NCI-H1694 (cell line): ENCODE data around the gene RFX1.
"Not testable (repeated sequence)": the region's sequence is repeated elsewhere in the genome, so short reads cannot be mapped to it uniquely, and the experiment has no call there.

Source experiments
- DNase-seq: peaks from one replicate; lab custom pipeline; 2025; lab: John Stamatoyannopoulos, UW

The RFX1 gene

DNA sequence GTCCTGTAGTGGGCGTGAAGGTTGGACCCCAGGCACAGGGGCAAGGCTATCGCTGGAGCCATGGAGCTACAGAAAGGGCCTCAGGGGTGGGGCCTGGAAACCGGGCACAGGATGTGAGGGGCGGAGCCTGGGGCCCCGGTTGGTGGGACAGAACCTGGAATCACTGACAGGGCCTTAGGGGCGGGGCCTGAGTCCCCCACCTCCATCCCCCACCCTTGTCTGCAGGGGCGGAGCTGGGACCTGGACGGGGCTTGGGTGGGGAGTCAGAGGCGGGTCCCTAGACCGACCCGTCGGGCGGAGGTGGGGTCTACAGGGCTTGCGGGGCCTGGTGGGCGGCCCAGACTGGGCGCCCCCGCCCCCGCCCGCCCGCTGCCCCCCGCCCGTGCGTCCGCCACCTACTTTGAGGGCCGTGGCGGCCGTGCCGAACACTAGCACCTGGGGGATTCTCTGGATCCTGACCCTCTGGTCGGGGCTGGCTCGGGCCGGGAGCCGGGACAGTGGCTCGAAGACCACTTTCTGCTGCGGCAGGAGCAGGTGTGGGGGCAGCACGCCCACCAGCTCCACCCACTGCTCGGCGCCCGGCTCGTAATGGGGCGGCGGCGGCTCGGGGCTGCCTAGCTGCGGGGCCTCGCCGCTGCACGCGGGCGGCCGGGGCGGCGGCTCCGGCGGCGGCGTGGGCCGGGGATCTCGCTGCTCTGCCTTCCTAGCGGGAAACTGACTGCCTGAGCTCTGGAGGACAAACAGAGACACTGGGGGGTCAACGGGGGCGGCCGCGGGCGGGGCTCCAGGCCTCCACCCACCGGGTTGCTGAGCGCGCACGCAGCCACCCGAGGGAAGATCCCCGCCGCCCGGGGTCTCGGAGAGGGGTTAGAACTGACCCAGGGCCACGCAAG lies 27.5 kb downstream of the RFX1 start:
- no peak for DNase-seq

DNA sequence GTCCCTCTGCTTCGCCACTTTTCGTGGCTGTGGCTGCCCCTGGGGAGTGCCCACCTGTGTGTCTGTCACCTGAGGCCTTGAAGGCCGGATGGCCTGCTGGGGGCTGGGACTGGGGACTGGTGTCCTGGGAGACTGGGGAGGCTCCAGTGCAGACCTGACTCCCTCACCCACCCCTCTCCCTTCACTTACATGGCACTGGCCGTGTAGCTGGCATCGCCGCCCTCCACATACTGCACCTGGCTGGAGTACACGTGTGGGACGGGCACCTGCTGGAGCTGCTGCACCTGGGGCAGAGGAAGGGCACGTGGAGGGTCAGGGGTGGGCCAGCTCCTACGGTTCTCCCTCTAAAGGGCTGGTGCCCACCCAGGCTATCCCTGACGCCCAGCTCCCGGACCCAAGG lies 28.3 kb downstream of the RFX1 start:
- DNase-seq: no peak

DNA sequence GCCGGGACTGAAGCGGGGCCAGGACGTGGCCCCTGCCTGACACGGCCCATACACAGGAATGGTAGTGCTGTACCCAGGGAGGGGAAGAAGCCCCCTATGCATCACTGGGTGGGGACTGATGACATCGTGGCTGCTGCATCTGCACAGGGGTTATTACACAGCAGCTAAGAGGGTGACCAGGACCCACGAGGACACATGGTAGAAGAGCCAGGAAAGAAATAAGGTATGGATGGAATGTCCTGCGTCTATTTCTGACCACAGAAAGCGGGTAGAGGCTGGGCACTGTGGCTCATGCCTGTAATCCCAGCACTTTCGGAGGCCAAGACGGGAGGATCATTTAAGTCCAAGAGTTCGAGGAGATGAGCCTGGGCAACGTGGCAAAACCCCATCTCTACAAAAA lies 29.7 kb downstream of the RFX1 start:
- DNase-seq: no peak

DNA sequence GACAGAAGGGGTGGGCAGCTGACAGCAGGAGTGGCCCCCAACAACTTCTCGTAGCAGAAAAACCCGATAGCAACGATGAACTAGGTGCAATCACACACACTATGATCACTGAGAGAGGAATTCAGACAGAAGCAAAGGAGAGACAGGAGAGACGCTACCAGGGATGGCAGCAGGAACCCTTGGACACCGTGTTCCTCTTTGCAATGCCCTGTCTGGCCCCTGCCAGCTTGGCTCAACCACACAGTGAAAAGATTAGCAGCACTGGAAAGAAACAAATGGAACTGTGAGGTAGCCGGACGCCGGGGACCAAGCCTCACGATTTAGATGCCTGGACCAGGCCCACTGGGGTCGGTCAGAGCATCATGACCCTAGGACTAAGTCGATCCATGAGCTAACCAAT lies 30.2 kb downstream of the RFX1 start:
- no peak for DNase-seq

DNA sequence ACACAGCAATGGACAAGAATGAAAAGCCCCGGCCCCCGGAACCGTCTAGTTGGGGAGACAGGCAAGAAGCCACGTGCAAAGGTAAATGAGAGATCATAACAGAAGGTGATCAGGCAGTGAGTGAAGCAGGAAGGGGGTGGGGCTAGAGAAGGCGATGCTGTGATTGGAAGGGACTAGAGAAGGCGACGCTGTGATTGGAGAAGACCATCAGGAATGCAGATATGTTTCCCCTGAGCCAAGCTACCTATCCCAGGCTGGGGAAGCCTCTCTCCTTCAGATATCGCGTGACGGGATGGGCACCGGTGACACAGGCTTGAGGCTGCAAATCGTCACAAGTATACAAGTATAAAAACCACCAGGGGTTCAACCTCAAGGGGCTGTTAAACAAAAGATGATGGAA lies 32.0 kb downstream of the RFX1 start:
- DNase-seq: no peak

DNA sequence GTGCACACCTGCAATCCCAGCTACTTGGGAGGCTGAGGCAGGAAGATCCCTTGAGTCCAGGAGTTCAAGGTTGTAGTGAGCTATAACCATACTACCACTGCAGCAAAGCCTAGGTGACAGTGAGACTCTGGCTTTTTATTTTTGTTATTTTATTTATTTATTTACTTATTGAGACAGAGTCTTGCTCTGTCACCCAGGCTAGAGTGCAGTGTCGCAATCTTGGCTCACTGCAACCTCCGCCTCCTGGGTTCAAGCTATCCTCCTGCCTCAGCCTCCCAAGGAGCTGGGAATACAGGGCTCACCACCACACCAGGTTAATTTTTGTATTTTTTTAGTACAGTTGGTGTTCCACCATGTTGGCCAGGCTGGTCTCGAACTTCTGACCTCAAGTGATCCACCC lies 32.6 kb downstream of the RFX1 start:
- DNase-seq: not testable (repeated sequence)

DNA sequence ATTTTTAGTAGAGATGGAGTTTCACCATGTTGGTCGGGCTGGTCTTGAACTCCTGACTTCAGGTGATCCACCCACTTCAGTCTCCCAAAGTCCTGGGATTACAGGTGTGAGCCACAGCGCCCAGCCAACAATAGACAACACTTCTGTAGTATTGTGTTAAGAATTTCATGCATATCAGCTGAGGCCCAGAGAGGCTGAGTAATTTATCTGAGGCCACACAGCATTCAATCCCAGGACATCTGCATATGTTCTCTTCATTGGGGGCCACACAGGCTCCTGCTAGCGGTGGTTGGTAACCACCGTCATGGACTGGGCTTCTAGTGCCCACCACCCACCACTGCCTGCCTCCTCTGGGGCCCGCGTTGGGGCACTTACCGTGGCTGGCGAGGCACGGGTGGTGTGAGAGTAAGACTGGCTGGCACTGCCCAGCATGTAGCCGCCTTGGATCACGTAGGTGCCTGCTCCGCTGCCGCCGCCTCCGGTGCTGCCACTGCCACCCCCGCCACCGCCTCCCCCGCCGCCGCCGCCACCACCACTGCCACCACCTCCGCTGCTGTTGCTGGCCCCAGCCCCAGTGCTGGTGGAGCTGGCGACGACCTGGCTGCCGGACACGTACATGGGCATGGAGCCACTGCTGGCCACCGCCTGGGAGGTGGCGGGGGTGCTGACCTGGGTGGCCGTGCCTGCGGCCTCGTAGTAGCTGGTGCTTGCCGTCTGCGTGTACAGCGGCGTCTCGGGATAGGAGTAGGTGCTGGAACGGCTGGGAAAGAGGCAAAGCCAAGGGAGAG lies 33.6 kb downstream of the RFX1 start:
- DNase-seq: no peak

DNA sequence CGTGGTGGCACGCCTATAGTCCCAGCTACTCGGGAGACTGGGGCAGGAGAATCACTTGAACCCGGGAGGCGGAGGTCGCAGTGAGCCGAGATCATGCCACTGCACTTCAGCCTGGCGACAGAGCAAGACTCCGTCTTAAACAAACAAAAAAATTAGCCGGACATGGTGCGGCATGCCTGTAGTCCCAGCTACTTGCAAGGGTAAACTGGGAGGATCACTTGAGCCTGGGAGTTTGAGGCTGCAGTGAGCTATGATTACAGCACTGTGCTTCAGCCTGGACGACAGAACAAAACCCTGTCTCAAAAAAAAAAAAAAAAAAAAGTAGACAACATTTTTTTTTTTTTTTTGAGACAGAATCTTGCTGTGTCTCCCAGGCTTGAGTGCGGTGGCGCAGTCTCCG lies 34.3 kb downstream of the RFX1 start:
- DNase-seq: not testable (repeated sequence)

DNA sequence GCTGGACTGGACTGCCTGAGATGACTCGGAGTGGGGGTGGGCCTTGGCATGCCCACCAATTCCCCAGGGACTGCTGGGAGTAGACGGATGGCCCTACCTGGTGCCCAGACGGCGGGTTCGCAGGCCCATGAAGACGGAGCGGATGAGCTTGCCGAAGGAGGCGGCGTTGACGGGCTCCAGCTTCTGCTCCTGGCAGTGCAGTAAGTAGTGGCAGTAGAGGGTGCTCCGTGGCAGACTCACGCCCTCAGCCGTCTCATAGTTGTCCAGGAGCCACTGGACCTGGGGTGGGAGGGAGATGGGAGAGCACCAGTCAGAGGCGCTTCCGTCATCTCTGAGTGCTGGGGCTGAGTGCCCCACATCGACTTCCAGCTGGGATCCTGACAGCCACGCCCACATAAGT lies 36.2 kb downstream of the RFX1 start:
- no peak for DNase-seq

DNA sequence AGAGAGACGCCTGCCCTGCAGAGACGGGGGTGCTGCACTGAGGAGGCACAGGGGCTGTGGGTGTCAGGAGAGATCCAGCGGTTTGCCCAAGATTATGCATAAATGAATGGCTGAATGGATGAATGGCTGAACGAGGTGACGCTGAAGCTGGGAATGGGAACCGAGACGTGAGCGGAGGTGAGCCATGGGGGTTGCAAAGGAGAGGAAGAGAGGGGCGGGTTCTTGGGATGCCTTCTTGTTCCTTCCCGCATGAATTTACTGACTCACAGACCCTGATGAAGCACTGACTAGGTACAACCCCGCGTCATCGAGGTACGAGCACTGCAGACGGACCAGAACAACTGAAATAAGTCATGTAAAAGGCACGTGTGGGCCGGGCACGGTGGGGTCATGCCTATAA lies 37.1 kb downstream of the RFX1 start:
- DNase-seq: no peak

DNA sequence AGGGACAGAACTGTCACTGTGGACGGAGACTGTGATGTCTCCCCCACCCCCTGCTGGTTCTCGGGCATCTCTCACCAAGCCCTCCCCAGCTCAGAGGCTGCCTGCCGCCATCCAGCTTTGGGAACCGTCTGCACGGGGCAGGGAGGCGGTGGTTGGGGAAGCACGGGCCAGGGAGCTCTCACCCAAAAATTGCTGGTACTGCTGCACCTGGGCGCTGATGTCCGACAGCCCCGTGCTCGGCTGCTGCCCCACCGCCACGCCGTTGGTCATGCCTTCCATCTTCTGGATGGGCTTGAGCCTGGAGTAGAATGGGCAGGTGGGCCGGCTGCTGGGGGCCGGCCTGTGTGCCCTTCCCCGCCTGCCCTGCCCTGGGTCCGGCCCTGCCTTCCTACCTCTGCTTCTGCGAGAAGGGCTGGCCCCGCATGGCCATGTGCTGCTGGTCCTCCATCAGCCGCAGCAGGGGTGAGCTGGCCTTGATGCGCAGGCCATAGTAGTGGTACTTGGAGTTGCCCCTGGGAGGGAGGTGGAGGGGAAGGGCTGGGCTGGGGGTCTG lies 37.7 kb downstream of the RFX1 start:
- DNase-seq: no peak

DNA sequence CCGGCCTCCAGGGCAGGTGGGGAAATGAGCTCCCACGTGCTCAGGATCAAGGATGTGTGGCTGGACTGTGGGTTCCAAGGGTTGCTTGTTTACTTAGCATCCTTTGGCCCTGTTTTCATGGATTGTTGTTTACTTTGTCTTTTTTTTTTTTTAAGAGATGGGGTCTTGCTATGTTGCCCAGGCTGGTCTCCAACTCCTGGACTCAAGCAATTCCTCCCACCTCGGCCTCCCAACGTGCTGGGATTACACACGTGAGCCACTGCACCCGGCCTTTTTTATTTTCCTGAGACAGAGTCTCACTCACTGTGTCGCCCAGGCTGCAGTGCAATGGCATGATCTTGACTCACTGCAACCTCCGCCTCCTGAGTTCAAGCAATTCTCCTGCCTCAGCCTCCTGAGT lies 38.9 kb downstream of the RFX1 start:
- DNase-seq: not testable (repeated sequence)

DNA sequence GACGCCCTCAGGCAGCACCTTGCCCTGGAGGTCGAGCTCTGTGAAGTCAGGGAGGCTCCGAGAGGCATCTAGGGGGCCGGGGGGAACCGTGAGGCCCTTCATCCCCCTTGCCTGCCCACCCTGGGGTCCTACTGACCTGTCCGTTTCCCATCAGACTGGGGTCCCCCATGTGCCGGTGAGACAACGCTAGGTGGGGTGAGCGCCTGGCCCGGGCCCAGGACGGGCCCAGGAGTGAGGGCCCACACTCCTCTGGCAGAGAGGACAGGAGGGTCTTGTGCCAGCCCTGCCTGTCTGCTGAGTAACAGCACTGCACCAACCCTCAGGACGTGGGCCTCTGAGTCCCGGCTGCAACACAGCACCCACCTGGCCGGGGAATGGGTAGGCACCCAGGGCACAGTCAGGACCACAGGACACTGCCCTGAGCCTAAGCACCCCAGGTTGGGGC lies 39.4 kb downstream of the RFX1 start:
- DNase-seq: no peak

DNA sequence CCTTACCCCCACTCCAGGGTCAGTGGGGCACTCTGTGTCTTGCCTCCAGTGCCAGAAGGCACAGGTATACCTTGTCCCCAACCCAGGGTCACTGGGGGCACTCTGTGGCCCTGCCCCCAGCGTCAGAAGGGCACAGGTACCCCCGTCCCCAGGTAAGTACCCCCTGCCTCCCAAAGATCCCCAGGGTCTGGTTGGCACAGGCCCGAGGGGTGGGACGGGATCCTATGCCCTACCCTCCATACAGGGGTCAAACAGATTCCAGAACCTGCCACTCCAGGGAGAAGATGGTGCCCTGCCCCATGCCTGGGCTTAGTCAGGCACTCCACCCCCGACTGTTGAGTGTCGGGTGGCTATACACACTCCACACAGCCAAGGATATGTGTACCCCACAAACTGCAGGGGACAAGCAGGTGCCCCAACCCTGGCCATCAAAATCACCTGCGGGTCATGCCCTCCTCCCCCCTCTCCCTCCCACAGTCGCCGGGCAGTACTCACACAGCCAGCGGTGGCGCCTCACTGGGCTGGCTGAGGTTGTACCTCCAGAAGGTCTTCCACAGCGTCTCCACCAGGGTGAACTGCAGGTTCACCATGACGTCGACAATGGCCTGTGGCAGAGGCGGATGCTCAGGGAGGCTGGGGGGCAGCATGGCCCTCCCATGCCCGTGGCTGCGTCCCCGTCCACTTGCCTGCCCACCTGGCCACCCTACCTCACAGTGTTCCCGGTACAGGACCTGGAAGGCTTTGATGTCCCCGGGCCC lies 40.0 kb downstream of the RFX1 start:
- no peak for DNase-seq

DNA sequence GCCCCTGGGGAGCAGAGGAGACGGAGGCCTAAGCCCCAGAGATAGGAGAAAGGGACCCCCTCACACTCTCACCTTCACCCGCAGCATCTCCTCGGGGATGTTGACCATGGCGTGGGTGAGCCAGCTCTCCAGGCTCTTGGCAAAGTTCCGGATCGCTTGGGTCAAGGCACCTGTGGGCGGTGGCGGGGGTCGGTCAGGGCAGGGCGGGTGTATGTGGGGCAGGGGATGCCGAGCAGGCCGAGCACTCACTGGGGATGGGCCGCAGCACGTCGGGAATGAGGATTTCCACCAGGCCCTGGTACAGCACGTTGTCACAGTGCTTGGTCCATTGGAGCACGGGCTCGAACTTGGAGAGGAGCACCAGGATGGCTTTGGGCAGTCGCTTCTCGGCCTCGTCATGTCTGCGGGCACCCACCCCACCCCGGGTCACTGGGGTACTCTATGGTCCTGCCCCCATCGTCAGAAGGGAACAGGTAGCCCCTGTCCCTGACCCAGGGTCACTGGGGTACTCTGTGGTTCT lies 40.7 kb downstream of the RFX1 start:
- no peak for DNase-seq

DNA sequence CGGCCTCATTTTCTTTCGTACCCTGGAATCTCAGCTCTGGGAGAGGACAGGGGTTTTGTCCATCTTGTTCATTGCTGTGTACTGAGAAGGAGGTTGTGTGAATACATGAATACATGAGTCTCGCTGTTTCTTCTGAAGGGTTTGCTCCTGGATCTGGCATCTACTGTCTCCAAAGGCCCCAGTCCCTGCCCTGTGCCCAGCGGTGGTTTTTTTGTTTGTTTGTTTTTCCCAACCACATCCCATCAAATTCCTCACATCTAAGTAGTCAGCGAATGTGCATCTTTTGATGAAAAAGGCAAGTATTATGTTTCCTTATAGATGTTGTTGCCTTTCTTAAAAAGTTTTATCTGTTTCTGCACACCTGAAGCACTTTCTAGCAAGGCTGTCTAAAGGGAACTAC lies 41.3 kb downstream of the RFX1 start:
- no peak for DNase-seq

DNA sequence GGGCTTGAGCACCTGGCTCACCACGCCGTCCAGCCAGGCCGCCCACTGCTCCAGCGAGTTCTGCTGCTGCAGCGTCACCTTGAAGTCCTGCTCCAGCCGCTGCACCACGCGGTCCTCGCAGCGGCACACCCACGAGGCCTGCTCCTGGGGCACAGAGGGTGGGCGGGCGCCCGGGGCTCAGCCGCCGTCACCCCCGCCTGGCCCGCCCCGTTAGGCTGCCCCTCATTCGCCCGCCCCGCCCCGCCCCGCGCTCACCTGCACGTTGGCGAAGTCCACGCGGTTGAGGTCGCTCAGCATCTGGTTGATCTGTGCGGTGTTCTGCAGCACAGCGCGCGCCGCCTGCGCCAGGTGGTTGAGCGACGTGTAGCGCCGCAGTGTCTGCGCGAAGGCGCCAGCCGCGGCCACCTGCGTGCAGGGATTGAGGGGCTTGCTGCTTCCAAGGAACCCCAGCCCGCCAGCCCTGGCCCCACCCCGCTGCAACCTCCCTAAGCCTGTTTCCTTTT lies 42.5 kb downstream of the RFX1 start:
- no peak for DNase-seq

DNA sequence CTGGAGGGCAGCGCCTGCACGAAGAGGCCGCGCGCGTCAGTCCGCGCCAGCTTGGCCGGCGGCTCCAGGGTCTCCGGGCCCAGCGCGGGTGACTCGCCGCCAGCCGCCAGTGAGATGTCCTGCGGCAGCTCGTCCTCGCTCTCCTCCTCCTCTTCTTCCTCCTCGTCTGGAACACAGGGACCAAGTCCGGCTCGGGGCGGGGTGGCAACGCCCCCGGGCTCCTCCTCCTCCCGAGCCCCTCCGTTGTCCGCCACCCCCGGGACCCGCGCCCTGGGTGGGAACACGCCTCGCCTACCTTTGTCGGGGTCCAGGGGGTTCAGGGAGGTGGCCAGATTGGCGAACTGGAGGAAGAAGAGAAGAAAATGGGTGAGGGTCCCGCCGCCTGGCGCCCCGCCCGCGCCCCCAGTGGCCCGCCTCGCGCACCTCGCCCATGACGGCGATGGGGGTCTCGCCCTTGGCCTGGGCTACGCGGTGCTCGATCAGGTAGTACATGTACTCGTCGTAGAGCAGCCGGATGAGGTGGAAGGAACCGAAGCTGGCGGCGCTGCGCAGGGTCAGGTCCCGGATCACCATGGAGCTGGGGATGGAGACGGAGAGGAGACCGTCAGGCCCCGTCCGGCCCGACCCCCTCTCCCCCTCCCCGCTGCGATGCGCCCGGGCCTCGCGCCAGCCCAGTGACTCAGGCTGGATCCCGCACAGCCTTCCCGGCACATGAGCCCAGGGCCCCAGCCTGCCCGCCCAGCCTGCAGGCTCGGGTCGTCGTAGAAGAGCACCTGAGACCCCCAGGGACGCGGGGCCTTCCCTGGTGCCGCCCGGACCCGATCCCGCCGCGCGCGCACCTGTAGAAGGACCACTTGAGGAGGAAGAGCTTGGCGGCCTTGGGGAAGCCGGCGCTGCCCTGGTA lies 43.2 kb downstream of the RFX1 start:
- no peak for DNase-seq

DNA sequence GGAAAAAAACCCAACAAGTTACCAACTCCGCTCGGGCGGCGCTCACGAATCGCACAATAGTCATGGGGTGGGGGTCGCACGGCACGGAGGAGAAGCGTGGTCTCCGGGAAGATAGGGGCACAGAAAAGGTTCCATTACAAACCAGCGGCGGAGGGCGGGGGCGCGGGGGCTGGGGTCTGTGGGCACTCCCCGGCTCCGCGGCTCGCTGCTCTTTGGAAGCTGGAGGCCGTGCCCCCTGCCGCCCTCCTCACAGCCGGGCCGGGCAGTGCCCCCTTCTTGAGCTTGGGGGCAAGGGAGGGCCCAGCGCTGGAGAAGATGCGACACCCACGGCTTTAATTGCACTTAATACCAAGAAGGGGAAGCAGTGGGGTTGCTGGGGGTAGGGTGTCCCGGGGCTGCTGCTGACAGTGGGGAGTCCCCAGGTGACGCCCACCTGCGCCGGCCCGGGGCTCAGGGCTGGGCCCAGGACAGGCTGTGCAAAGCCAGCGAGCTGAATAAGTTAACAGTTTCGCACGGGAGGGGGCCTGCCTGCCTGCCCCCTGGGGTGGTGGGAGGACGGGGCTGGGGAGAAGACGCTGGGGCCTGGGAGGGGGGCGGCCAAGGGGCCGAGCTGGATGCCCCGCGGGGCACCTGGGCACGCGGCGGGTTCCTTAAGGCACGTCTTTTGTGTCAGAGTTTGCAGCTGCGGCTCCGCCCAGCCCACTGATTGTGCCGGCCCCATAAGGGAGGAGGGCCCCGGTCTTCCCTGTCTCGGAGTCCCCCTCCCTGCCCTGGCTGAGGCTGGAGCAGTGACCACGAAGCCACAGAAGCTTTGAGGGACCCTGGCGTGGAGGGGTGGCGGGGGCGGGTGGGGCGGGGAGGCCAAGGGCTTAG lies 44.1 kb downstream of the RFX1 start:
- DNase-seq: no peak
